ENCODE measurements around the gene RNPEPL1. TPM values are rescaled to one million over a fixed set of nuclear protein-coding genes. Genes with fewer than 3 reads are reported as not detected.

Gene RNPEPL1
- total and polyA plus RNA-seq, 2 donors: 14.3 to 109 TPM

DNA sequence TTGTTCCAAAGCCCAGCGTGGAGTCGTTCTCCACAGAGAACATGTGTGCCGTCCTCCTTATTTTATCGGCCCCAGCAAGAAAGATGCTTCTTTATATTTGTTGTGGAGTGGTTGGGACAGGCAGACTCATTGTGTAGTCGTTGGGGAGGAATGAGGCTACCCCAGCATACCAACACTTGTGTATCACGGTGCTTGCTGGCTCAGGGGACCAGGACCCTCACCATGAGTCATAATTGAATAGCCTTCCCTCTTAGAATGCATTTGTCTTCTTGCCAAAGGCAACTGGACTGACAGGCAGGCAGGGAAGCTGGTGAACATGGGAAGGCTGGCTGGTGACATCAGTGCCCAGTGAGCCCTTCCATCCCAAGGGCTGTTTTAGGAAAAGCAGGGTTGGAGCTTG is 22.9 kb downstream of the RNPEPL1 start:
- Histone ChIP-seq H3K9me3 (ENCODE audit: control insufficient read depth in 2 of 2, insufficient read depth in 1 of 2, low read length in 1 of 2) (no peaks in the 10 kb centered on the region), H3K27ac (ENCODE audit: low read depth in 1 of 2, low read length in 1 of 2) (no peak overlapping the region), H3K36me3 (ENCODE audit: control insufficient read depth in 2 of 2, insufficient read depth in 2 of 2, low read length in 1 of 2) (peaks cover 68 to 69% of the 10 kb centered on the region in 2 donors), H3K4me1 (ENCODE audit: control insufficient read depth in 2 of 2, insufficient read depth in 2 of 2, low read length in 2 of 2) (peaks cover 16 to 19% of the 10 kb centered on the region in 2 donors), H3K4me3 (ENCODE audit: low read length in 2 of 2) (no peak overlapping the region), H3K27me3 (ENCODE audit: control insufficient read depth in 2 of 2, insufficient read depth in 1 of 2, low read length in 1 of 2) (no peaks in the 10 kb centered on the region)
- 97% methylated on average over 6 of the region's 6 CpGs for WGBS
- DNase-seq (ENCODE audit: low read depth in 6 of 9, low spot score in 9 of 9): no peak

GRCh38 chr2:240591784-240592183 is 23.5 kb downstream of the RNPEPL1 start:
- 98% methylated on average over 13 of the region's 13 CpGs for WGBS
- H3K36me3 ChIP-seq (ENCODE audit: control insufficient read depth in 2 of 2, insufficient read depth in 2 of 2, low read length in 1 of 2): peaks cover 73 to 74% of the 10 kb centered on the region in 2 donors
- H3K4me3 ChIP-seq (ENCODE audit: low read length in 2 of 2): no peak overlapping the region
- no peak overlapping the region for H3K27ac ChIP-seq (ENCODE audit: low read depth in 1 of 2, low read length in 1 of 2)
- H3K27me3 ChIP-seq (ENCODE audit: control insufficient read depth in 2 of 2, insufficient read depth in 1 of 2, low read length in 1 of 2): no peaks in the 10 kb centered on the region
- no peak for DNase-seq (ENCODE audit: low read depth in 6 of 9, low spot score in 9 of 9)
- H3K9me3 ChIP-seq (ENCODE audit: control insufficient read depth in 2 of 2, insufficient read depth in 1 of 2, low read length in 1 of 2): no peaks in the 10 kb centered on the region
- H3K4me1 ChIP-seq (ENCODE audit: control insufficient read depth in 2 of 2, insufficient read depth in 2 of 2, low read length in 2 of 2): peaks cover 16 to 19% of the 10 kb centered on the region in 2 donors

DNA sequence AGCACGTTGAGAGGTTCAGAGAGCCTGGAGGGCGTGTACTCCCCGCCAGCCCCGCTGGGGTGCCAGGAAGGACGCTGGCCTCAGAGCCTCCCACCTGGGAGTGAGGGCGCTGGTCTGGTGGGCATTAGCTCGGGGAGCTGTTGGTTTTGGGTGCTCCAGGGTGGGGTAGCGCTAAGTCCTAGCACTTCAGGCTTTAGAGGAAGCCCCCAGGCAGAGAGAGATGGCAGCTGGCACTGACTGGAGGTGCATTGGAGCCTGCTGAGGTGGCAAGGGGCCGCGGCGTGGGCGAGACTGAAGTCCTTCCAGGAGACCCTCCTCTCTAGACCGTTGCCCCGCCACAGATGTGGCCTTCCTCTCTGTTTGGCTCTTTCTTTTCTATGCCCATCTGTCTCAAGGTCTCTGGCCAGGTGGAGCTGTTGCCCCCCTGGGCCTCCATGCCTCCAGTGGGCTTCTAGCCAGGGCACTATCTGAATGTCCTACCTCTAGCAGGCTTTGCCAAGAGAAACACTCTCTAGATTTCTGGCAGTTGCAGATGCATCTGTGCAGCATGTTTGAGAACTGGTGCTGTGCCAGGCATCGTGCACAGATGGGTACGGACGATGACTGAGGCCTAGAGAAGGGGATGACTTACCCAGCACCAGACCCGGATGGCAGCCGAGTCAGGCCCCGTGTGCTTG is 24.9 kb downstream of the RNPEPL1 start:
- Histone ChIP-seq H3K4me1 (ENCODE audit: control insufficient read depth in 2 of 2, insufficient read depth in 2 of 2, low read length in 2 of 2) (peaks cover 6 to 8% of the 10 kb centered on the region in 2 donors), H3K9me3 (ENCODE audit: control insufficient read depth in 2 of 2, insufficient read depth in 1 of 2, low read length in 1 of 2) (no peaks in the 10 kb centered on the region), H3K4me3 (ENCODE audit: low read length in 2 of 2) (no peak overlapping the region), H3K27ac (ENCODE audit: low read depth in 1 of 2, low read length in 1 of 2) (no peak overlapping the region), H3K27me3 (ENCODE audit: control insufficient read depth in 2 of 2, insufficient read depth in 1 of 2, low read length in 1 of 2) (no peaks in the 10 kb centered on the region), H3K36me3 (ENCODE audit: control insufficient read depth in 2 of 2, insufficient read depth in 2 of 2, low read length in 1 of 2) (peaks cover 84 to 87% of the 10 kb centered on the region in 2 donors)
- no peak for DNase-seq (ENCODE audit: low read depth in 6 of 9, low spot score in 9 of 9)
- 98% methylated on average over 20 of the region's 20 CpGs for WGBS

DNA sequence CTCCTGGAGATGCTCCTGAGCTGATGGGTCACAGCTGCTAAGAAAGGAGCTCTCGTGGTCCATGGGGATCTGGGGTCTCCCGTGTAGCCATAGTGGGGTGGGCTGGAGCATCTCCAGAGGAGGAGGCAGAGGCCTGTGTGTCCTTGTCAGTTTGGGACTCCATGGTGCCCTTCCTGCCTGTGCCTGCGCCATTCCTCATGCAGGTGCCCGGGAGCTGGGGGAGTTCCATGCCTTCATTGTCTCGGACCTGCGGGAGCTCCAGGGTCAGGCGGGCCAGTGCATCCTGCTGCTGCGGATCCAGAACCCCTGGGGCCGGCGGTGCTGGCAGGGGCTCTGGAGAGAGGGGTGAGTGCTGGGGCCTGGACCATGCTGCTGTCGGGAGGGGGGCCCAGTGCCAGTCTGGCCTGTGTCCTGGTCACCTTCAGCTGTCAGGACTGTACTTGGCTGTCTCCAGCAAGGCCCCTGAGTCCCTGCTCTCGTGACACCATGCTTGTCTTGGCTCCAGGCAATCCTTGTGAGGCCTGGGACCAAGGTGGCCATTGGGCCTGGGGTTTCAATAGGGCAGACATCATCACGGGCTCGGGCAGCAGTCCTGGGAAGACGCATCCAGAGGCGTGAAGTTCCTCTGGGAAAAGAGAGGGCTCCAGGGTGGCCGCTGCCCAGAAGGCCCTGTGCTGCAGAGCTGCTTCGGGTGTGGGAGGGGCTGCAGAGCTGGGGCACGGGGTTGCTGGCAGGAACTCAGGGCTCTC is 25.6 kb downstream of the RNPEPL1 start:
- peaks cover 0 to 3% of the 10 kb centered on the region in 2 donors for H3K4me1 ChIP-seq (ENCODE audit: control insufficient read depth in 2 of 2, insufficient read depth in 2 of 2, low read length in 2 of 2)
- H3K27ac ChIP-seq (ENCODE audit: low read depth in 1 of 2, low read length in 1 of 2): no peak overlapping the region
- no peak overlapping the region for H3K4me3 ChIP-seq (ENCODE audit: low read length in 2 of 2)
- WGBS: 95% methylated on average over 19 of the region's 19 CpGs
- peaks cover 85 to 94% of the 10 kb centered on the region in 2 donors for H3K36me3 ChIP-seq (ENCODE audit: control insufficient read depth in 2 of 2, insufficient read depth in 2 of 2, low read length in 1 of 2)
- no peaks in the 10 kb centered on the region for H3K9me3 ChIP-seq (ENCODE audit: control insufficient read depth in 2 of 2, insufficient read depth in 1 of 2, low read length in 1 of 2)
- no peaks in the 10 kb centered on the region for H3K27me3 ChIP-seq (ENCODE audit: control insufficient read depth in 2 of 2, insufficient read depth in 1 of 2, low read length in 1 of 2)
- no peak for DNase-seq (ENCODE audit: low read depth in 6 of 9, low spot score in 9 of 9)

DNA sequence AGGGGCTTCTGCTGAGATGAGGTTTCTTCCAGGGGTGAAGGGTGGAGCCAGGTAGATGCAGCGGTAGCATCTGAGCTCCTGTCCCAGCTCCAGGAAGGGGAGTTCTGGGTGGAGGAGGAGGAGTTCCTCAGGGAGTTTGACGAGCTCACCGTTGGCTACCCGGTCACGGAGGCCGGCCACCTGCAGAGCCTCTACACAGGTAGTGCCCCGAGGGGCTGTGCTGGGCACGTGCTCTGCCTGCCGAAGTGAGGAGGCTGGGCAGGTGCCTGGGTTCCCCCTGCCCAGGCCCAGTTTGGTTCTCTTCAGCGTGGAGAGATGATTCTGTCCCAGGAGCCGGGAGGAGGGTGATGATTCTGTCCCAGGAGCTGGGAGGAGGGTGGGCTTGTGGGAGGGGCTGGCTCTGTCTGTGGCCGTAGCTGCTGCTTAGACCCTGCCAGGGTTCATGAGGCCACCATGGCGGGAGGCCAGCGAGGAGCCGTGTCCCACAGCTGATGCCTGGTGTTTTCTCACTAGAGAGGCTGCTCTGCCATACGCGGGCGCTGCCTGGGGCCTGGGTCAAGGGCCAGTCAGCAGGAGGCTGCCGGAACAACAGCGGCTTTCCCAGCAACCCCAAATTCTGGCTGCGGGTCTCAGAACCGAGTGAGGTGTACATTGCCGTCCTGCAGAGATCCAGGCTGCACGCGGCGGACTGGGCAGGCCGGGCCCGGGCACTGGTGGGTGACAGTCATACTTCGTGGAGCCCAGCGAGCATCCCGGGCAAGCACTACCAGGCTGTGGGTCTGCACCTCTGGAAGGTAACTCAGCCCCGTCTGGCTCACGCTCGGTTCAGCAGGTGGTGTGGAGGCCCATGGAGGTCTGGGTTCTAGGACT is 26.5 kb downstream of the RNPEPL1 start:
- Histone ChIP-seq H3K36me3 (ENCODE audit: control insufficient read depth in 2 of 2, insufficient read depth in 2 of 2, low read length in 1 of 2) (peaks cover 80 to 96% of the 10 kb centered on the region in 2 donors), H3K4me1 (ENCODE audit: control insufficient read depth in 2 of 2, insufficient read depth in 2 of 2, low read length in 2 of 2) (no peaks in the 10 kb centered on the region), H3K27me3 (ENCODE audit: control insufficient read depth in 2 of 2, insufficient read depth in 1 of 2, low read length in 1 of 2) (no peaks in the 10 kb centered on the region), H3K4me3 (ENCODE audit: low read length in 2 of 2) (no peak overlapping the region), H3K9me3 (ENCODE audit: control insufficient read depth in 2 of 2, insufficient read depth in 1 of 2, low read length in 1 of 2) (no peaks in the 10 kb centered on the region), H3K27ac (ENCODE audit: low read depth in 1 of 2, low read length in 1 of 2) (no peak overlapping the region)
- WGBS: 95% methylated on average over 34 of the region's 34 CpGs
- no peak for DNase-seq (ENCODE audit: low read depth in 6 of 9, low spot score in 9 of 9)

- DNase-seq (ENCODE audit: low read depth in 6 of 9, low spot score in 9 of 9): peak in 2 of 9 donors; percentile 14 to 20
- Histone ChIP-seq H3K4me1 (ENCODE audit: control insufficient read depth in 2 of 2, insufficient read depth in 2 of 2, low read length in 2 of 2) (no peaks in the 10 kb centered on the region), H3K27me3 (ENCODE audit: control insufficient read depth in 2 of 2, insufficient read depth in 1 of 2, low read length in 1 of 2) (no peaks in the 10 kb centered on the region), H3K9me3 (ENCODE audit: control insufficient read depth in 2 of 2, insufficient read depth in 1 of 2, low read length in 1 of 2) (no peaks in the 10 kb centered on the region), H3K27ac (ENCODE audit: low read depth in 1 of 2, low read length in 1 of 2) (no peak overlapping the region), H3K36me3 (ENCODE audit: control insufficient read depth in 2 of 2, insufficient read depth in 2 of 2, low read length in 1 of 2) (peaks cover 75 to 96% of the 10 kb centered on the region in 2 donors), H3K4me3 (ENCODE audit: low read length in 2 of 2) (no peak overlapping the region)
- 85% methylated on average over 18 of the region's 18 CpGs for WGBS
Observed at GRCh38 chr2:240595381-240596079, 27.2 kb downstream of the RNPEPL1 start.

GRCh38 chr2:240596080-240596460 is 27.8 kb downstream of the RNPEPL1 start:
- peaks cover 72 to 93% of the 10 kb centered on the region in 2 donors for H3K36me3 ChIP-seq (ENCODE audit: control insufficient read depth in 2 of 2, insufficient read depth in 2 of 2, low read length in 1 of 2)
- H3K4me1 ChIP-seq (ENCODE audit: control insufficient read depth in 2 of 2, insufficient read depth in 2 of 2, low read length in 2 of 2): no peaks in the 10 kb centered on the region
- H3K27me3 ChIP-seq (ENCODE audit: control insufficient read depth in 2 of 2, insufficient read depth in 1 of 2, low read length in 1 of 2): no peaks in the 10 kb centered on the region
- H3K4me3 ChIP-seq (ENCODE audit: low read length in 2 of 2): no peak overlapping the region
- H3K9me3 ChIP-seq (ENCODE audit: control insufficient read depth in 2 of 2, insufficient read depth in 1 of 2, low read length in 1 of 2): no peaks in the 10 kb centered on the region
- 98% methylated on average over 17 of the region's 17 CpGs for WGBS
- DNase-seq (ENCODE audit: low read depth in 6 of 9, low spot score in 9 of 9): no peak
- no peak overlapping the region for H3K27ac ChIP-seq (ENCODE audit: low read depth in 1 of 2, low read length in 1 of 2)

GRCh38 chr2:240596491-240596931 is 28.2 kb downstream of the RNPEPL1 start:
- DNase-seq (ENCODE audit: low read depth in 6 of 9, low spot score in 9 of 9): no peak
- Histone ChIP-seq H3K9me3 (ENCODE audit: control insufficient read depth in 2 of 2, insufficient read depth in 1 of 2, low read length in 1 of 2) (no peaks in the 10 kb centered on the region), H3K4me3 (ENCODE audit: low read length in 2 of 2) (no peak overlapping the region), H3K27ac (ENCODE audit: low read depth in 1 of 2, low read length in 1 of 2) (no peak overlapping the region), H3K27me3 (ENCODE audit: control insufficient read depth in 2 of 2, insufficient read depth in 1 of 2, low read length in 1 of 2) (no peaks in the 10 kb centered on the region), H3K4me1 (ENCODE audit: control insufficient read depth in 2 of 2, insufficient read depth in 2 of 2, low read length in 2 of 2) (no peaks in the 10 kb centered on the region), H3K36me3 (ENCODE audit: control insufficient read depth in 2 of 2, insufficient read depth in 2 of 2, low read length in 1 of 2) (peaks cover 69 to 93% of the 10 kb centered on the region in 2 donors)
- 98% methylated on average over 23 of the region's 23 CpGs for WGBS

Measured in thymus (tissue), 11 donors.